GM23338 (cell line): Measurements from ENCODE around the gene HACL1. TPM values are rescaled to one million over a fixed set of nuclear protein-coding genes. Genes with fewer than 3 reads are reported as not detected.

Experiments used
- CREB1 ChIP-seq: fragments of 250-450 bp; sonication (Bioruptor Pico); IDR thresholded peaks from 2 replicates; pipeline ENCODE4 v1.5.0; 2020; ENCODE audit warnings: low read depth, mild to moderate bottlenecking, moderate library complexity
- ETS1 ChIP-seq: IDR thresholded peaks from 2 replicates; pipeline ENCODE4 v1.6.1; 2016; ENCODE audit warnings: antibody characterized with exemption
- EZH2 ChIP-seq: fragments of 200-600 bp; sonication (generic); IDR thresholded peaks from one replicate; pipeline ENCODE4 v1.8.0; 2017; ENCODE audit warnings: antibody characterized with exemption, mild to moderate bottlenecking, low read depth; ENCODE audit not compliant: unreplicated experiment
- JUNB ChIP-seq: IDR thresholded peaks from one replicate; pipeline ENCODE4 v1.6.1; 2016; ENCODE audit warnings: antibody characterized with exemption; ENCODE audit not compliant: unreplicated experiment
- POLR2AphosphoS5 ChIP-seq: IDR thresholded peaks from 2 replicates; pipeline ENCODE4 v1.6.1; 2016; ENCODE audit warnings: antibody characterized with exemption, low read depth
- STAT1 ChIP-seq: IDR thresholded peaks from one replicate; pipeline ENCODE4 v1.6.1; 2016; ENCODE audit warnings: antibody characterized with exemption; ENCODE audit not compliant: unreplicated experiment
- ZNF114 ChIP-seq: fragments of 250-450 bp; sonication (Bioruptor Pico); IDR thresholded peaks from 2 replicates; pipeline ENCODE4 v1.5.0; 2020; ENCODE audit warnings: mild to moderate bottlenecking, moderate library complexity
- ZNF462 ChIP-seq: fragments of 250-450 bp; sonication (Bioruptor Pico); IDR thresholded peaks from 2 replicates; pipeline ENCODE4 v1.5.0; 2020; ENCODE audit warnings: mild to moderate bottlenecking, moderate library complexity
- polyA plus RNA-seq: library from polyadenylated mRNA; unstranded; fragments of >200 nt; fragmentation: Nextera tagmentation; extraction: Ambion mirVana; gene quantifications from 2 replicates; pipeline ENCODE4 v1.2.1, GENCODE V29; 2016
- total RNA-seq: library from RNA; depleted of rRNA; stranded (reverse); fragments of >200 nt; shearing (Covaris generic); gene quantifications from 2 replicates; pipeline ENCODE4 v1.2.3, GENCODE V29; 2014
- TF ChIP-seq, protein P1 (sequence below), 2 experiments: fragments of 200-600 bp in 1 of 2; sonication (generic) in 1 of 2; conservative IDR thresholded peaks; 2 replicates each; pipeline versions ENCODE4 v1.5.1 to v1.6.1; 2016 to 2017; ENCODE audit warnings: antibody characterized with exemption in 2 of 2, low read depth in 2 of 2, mild to moderate bottlenecking in 2 of 2, moderate library complexity in 1 of 2

Gene HACL1
- total and polyA plus RNA-seq, 2 experiments from 2014 or later, result 19.6 to 33.5 TPM

DNA sequence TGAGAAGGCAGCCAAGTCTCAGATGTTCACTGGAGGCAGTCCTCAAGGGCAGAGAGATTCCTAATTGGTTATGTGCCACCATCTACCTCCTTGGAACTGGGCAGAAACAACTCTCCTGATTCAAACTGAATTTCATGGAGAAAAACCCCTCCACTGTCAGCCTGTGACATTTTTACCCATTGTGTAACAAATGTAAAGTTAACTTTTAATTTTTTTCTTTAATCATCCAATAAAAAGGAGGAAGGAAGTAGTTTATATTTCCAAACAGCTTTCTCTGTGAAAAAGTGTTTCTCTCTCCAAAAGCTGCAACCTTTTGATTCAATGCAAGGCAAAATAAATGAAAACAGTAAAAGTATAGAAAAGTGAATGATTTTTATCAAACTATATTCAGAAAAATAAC lies 79.4 kb downstream of the HACL1 start (continued):
- no peak for TF ChIP-seq ZNF462 (CRISPR knock-in tag)
- TF ChIP-seq ZNF114, result no peak
- TF ChIP-seq EZH2, result no peak
- TF ChIP-seq JUNB, result no peak
- TF ChIP-seq CREB1 (CRISPR knock-in tag), result no peak
- no peak for TF ChIP-seq STAT1
- TF ChIP-seq ETS1, result no peak
- no peak for TF ChIP-seq POLR2AphosphoS5
- TF ChIP-seq, protein P1, sequence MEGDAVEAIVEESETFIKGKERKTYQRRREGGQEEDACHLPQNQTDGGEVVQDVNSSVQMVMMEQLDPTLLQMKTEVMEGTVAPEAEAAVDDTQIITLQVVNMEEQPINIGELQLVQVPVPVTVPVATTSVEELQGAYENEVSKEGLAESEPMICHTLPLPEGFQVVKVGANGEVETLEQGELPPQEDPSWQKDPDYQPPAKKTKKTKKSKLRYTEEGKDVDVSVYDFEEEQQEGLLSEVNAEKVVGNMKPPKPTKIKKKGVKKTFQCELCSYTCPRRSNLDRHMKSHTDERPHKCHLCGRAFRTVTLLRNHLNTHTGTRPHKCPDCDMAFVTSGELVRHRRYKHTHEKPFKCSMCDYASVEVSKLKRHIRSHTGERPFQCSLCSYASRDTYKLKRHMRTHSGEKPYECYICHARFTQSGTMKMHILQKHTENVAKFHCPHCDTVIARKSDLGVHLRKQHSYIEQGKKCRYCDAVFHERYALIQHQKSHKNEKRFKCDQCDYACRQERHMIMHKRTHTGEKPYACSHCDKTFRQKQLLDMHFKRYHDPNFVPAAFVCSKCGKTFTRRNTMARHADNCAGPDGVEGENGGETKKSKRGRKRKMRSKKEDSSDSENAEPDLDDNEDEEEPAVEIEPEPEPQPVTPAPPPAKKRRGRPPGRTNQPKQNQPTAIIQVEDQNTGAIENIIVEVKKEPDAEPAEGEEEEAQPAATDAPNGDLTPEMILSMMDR (conservative IDR thresholded peaks at IDR 0.05; ENCODE audit: low read depth in 2 of 2), result no peak
